Breast epithelium (tissue), 4 donors: Measurements from ENCODE around the gene ADARB2. TPM values are rescaled to one million over a fixed set of nuclear protein-coding genes. Genes with fewer than 3 reads are reported as not detected.

Source experiments
- DNase-seq, 2 donors: peaks; one replicate each; pipeline ENCODE4 v3.0.0-alpha.2; 2019; ENCODE audit warnings: low spot score in 2 of 2
- H3K27ac ChIP-seq, 2 donors: fragments of 200-600 bp; sonication (generic) in 1 of 2; one replicate each; pipeline ENCODE4 v1.5.1; 2016 to 2019; ENCODE audit warnings: mild to moderate bottlenecking in 1 of 2
- H3K27me3 ChIP-seq, 2 donors: fragments of 200-600 bp; sonication (generic) in 1 of 2; one replicate each; pipeline versions ENCODE4 v1.5.1 to v1.6.0; 2017 to 2019; ENCODE audit warnings: control low read depth in 1 of 2, mild to moderate bottlenecking in 1 of 2
- H3K36me3 ChIP-seq: fragments of 200-600 bp; one replicate; pipeline ENCODE4 v1.5.1; 2019
- H3K4me1 ChIP-seq, 2 donors: fragments of 200-600 bp; sonication (generic); one replicate each; pipeline ENCODE4 v1.5.1; 2016 to 2019; ENCODE audit warnings: control low read depth in 1 of 2
- H3K4me3 ChIP-seq, 3 donors: fragments of 200-600 bp; sonication (generic); 1 replicate in 2 of 3; 2 replicates in 1 of 3; pipeline ENCODE4 v1.5.1; 2016 to 2019; ENCODE audit warnings: mild to moderate bottlenecking in 3 of 3, moderate library complexity in 2 of 3
- H3K9me3 ChIP-seq, 2 donors: fragments of 200-600 bp; sonication (generic) in 1 of 2; one replicate each; pipeline ENCODE4 v1.5.1; 2016 to 2019; ENCODE audit warnings: control low read depth in 1 of 2
- CTCF ChIP-seq, 3 donors: fragments of 450-650 bp; IDR thresholded peaks; one replicate each; pipeline ENCODE4 v1.5.1; 2016 to 2017; ENCODE audit warnings: antibody characterized with exemption in 3 of 3, mild to moderate bottlenecking in 3 of 3, moderate library complexity in 3 of 3
- POLR2A ChIP-seq: fragments of 450-650 bp; IDR thresholded peaks from one replicate; pipeline ENCODE4 v1.6.1; 2016; ENCODE audit warnings: antibody characterized with exemption, mild to moderate bottlenecking, moderate library complexity
- POLR2AphosphoS5 ChIP-seq, 3 donors: sonication (generic); formaldehyde crosslinking; IDR thresholded peaks; one replicate each; pipeline ENCODE4 v1.6.1; 2017; ENCODE audit warnings: antibody characterized with exemption in 3 of 3
- intact Hi-C: fragments of 100-400 bp; cut with DNase I; formaldehyde crosslinking; loops from one replicate; pipeline ENCODE4 v1.15.1; 2023; ENCODE audit warnings: low total_unique reads
- total RNA-seq, 3 donors: library from RNA; depleted of rRNA; stranded (reverse); fragments of >200 nt; gene quantifications; one replicate each; pipeline ENCODE4 v1.1.0, GENCODE V29; 2016

Gene ADARB2
- total RNA-seq, 3 donors from 2014 or later: 0.32 to 3.9 (median 2.0) TPM

GRCh38 chr10:1454428-1454827 lies 282.9 kb downstream of the ADARB2 start:
- no peak for DNase-seq
- Histone ChIP-seq H3K36me3 (no peaks in the 10 kb centered on the region), H3K9me3 (no peaks in the 10 kb centered on the region), H3K4me1 (no peaks in the 10 kb centered on the region), H3K4me3 (no peak overlapping the region), H3K27ac (peak overlapping the region in 1 of 2 donors; percentile 61), H3K27me3 (peaks cover 0 to 7% of the 10 kb centered on the region in 2 donors)
- TF ChIP-seq CTCF (IDR thresholded peaks at IDR 0.05) (no peak), POLR2AphosphoS5 (IDR thresholded peaks at IDR 0.05) (no peak), POLR2A (no peak)
- intact Hi-C loops: no loop called here

GRCh38 chr10:1452777-1453176 lies 284.5 kb downstream of the ADARB2 start:
- Histone ChIP-seq H3K9me3 (no peaks in the 10 kb centered on the region), H3K4me1 (no peaks in the 10 kb centered on the region), H3K4me3 (no peak overlapping the region), H3K27ac (no peak overlapping the region), H3K27me3 (peaks cover 0 to 7% of the 10 kb centered on the region in 2 donors), H3K36me3 (no peaks in the 10 kb centered on the region)
- DNase-seq: no peak
- TF ChIP-seq CTCF (IDR thresholded peaks at IDR 0.05): no peak
- no peak for TF ChIP-seq POLR2A
- no peak for TF ChIP-seq POLR2AphosphoS5 (IDR thresholded peaks at IDR 0.05)
- intact Hi-C loops: no loop called here

- H3K9me3 ChIP-seq: no peaks in the 10 kb centered on the region
- intact Hi-C loops: no loop called here
- no peak overlapping the region for H3K27ac ChIP-seq
- H3K4me1 ChIP-seq: no peaks in the 10 kb centered on the region
- H3K27me3 ChIP-seq: peaks cover 0 to 7% of the 10 kb centered on the region in 2 donors
- no peaks in the 10 kb centered on the region for H3K36me3 ChIP-seq
- TF ChIP-seq CTCF (IDR thresholded peaks at IDR 0.05) (no peak), POLR2AphosphoS5 (IDR thresholded peaks at IDR 0.05) (no peak), POLR2A (no peak)
- no peak overlapping the region for H3K4me3 ChIP-seq
- DNase-seq: no peak
Measured at GRCh38 chr10:1451941-1452340, 285.4 kb downstream of the ADARB2 start.

- H3K27me3 ChIP-seq: peaks cover 0 to 7% of the 10 kb centered on the region in 2 donors
- no peak overlapping the region for H3K27ac ChIP-seq
- no peak overlapping the region for H3K4me3 ChIP-seq
- H3K9me3 ChIP-seq: no peaks in the 10 kb centered on the region
- intact Hi-C loops: no loop called here
- no peak for DNase-seq
- TF ChIP-seq CTCF (IDR thresholded peaks at IDR 0.05) (no peak), POLR2AphosphoS5 (IDR thresholded peaks at IDR 0.05) (no peak), POLR2A (no peak)
- H3K4me1 ChIP-seq: no peaks in the 10 kb centered on the region
- H3K36me3 ChIP-seq: no peaks in the 10 kb centered on the region
Measured at GRCh38 chr10:1451362-1451888, 285.9 kb downstream of the ADARB2 start.

- Histone ChIP-seq H3K36me3 (no peaks in the 10 kb centered on the region), H3K27me3 (peaks cover 0 to 7% of the 10 kb centered on the region in 2 donors), H3K4me1 (no peaks in the 10 kb centered on the region), H3K4me3 (no peak overlapping the region), H3K27ac (no peak overlapping the region), H3K9me3 (no peaks in the 10 kb centered on the region)
- TF ChIP-seq POLR2AphosphoS5 (IDR thresholded peaks at IDR 0.05) (no peak), CTCF (IDR thresholded peaks at IDR 0.05) (no peak), POLR2A (no peak)
- DNase-seq: no peak
- intact Hi-C loops: no loop called here
Measured at GRCh38 chr10:1449572-1450205, 287.6 kb downstream of the ADARB2 start.
